T-helper 1 cell treated with Interleukin-12 subunit alpha and Interleukin-12 subunit beta and Interleukin-4 antibody, amounts not matched to agents 30 ng/mL and 1 ng/mL, for 36 hours (primary cell): ENCODE data around the gene TIPARP. TPM values are rescaled to one million over a fixed set of nuclear protein-coding genes. Genes with fewer than 3 reads are reported as not detected.

Experiments
- intact Hi-C: fragments of 100-400 bp; cut with micrococcal nuclease; formaldehyde crosslinking; loops from one replicate; pipeline ENCODE4 v1.15.1; 2024
- total RNA-seq: library from RNA; stranded (reverse); gene quantifications from 2 replicates; pipeline ENCODE4 v1.2.3, GENCODE V29; 2022

The TIPARP gene
- total RNA-seq = 49.1 and 49.8 TPM in 2 replicates

GRCh38 chr3:156674046-156674910, at the start of gene TIPARP:
TIPARP (plus strand) TSS chr3:156674590; CDS start chr3:156677698, 3,108 bp downstream.
- intact Hi-C loops = loop anchor here (1.0 to 2.0 kb wide), 14 partner anchors 17 to 820 kb away; partner anchors contain the start of genes CCNL1, SLC33A1 and SSR3

GRCh38 chr3:156626104-156626503, 48.3 kb upstream of the TIPARP start:
- intact Hi-C loops = no loop called here

DNA sequence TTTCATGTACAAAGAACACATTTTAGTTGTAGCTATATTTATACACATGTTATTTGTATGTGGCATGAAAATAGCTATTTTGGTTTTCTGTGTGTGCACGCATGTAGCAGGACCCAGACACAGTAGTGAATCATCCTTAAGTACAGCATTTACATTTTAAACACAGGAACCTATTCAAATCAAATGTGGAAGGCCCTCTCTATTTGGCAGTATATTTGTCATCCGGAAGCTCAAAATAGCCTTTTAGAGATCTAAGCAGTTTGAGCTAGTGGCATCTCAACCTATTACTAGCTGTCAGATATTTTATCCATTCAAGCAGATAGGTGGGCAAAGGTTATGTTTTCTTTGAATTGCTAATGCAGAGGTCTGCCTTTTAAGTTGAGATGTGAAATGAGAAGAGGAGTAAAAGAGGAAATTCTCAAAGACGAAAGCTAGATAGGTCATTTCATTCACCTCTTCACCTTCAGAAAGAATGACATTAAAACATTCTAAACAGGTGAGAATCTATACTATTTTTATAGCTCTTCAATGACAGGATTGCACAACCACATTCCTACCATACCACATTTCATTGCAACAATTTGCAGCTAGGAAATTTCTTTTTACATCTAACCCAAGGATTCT, 46.3 kb upstream of the TIPARP start:
- intact Hi-C loops = loop anchor here (2.0 kb wide), 1 partner anchor 15 kb away; no protein-coding TSS in a partner anchor

DNA sequence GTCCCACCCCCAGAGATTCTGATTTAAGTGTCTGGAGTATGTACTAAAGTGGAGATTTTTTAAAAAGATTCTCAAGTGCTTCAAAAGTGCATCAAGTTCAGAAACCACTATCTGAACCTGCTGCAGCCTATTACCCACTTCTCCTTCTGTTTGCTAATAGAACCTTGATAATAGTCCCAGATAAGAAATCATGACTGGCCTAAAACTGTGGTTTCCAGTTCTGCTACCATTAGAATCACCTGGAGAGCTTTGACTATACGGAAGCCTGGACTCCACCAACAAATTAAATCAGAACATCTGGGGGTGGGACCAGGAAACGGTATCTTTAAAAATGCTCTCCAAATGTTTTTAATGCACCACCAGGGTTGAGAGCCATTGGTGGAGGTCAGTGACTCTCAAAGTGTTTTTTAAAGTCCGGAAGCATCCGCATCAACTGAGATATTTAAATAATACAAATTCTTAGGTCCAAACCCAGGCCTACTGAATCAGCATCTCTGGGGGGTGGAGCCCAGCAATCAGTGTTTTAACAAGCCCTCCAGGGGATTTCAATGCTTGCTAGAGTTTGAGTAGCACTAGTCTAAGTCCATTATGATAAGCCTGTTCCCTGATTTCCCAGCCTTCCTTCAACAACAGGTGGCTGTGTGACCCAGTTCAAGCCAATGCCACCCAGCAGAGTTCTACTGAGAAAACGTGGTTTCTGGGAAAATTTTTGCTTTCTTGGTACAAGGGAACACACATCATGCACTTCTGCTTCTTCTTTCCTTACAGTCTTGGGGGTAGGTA, 45.4 kb upstream of the TIPARP start:
- intact Hi-C loops = loop anchor here (2.0 kb wide), 1 partner anchor 14 kb away; no protein-coding TSS in a partner anchor

GRCh38 chr3:156630081-156630772, 44.2 kb upstream of the TIPARP start:
- intact Hi-C loops = no loop called here

DNA sequence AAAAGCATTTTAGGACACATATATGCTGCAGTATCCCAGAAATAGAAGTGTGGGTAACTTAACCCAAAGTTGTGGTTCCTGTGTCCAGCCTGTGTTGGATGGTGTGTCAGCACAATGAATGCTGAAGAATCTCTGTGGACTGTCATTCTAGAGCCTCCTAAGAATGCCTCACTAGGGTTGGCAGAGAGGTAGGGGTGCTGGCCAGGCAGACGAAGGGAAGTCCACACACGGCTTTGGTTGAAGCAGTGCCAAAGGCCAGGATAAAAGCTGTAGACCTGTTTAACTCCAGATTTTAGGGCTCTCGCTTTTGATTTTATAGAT, 43.7 kb upstream of the TIPARP start:
- intact Hi-C loops = no loop called here

GRCh38 chr3:156631323-156631722, 43.1 kb upstream of the TIPARP start:
- intact Hi-C loops = no loop called here

DNA sequence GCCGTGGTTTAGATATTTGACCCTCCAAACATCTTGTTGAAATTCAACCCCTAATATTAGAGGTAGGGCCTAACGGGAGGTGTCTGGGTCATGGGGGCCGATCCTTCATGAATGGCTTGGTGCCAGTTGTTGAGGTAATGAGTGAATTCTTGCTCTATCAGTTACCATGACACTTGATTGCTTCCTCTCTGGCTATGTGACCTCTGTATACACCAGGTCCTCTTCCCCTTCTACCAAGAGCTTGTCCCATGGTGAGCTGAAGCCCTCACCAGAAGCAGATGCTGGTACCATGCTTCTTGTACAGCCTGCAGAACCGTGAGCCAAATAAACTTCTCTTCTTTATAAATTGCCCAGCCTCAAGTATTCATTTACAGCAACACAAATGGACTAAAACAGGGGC, 41.8 kb upstream of the TIPARP start:
- intact Hi-C loops = no loop called here

GRCh38 chr3:156633335-156633734, 41.1 kb upstream of the TIPARP start:
- intact Hi-C loops = no loop called here

- intact Hi-C loops = no loop called here
Observed at GRCh38 chr3:156635034-156635433, 39.4 kb upstream of the TIPARP start.

DNA sequence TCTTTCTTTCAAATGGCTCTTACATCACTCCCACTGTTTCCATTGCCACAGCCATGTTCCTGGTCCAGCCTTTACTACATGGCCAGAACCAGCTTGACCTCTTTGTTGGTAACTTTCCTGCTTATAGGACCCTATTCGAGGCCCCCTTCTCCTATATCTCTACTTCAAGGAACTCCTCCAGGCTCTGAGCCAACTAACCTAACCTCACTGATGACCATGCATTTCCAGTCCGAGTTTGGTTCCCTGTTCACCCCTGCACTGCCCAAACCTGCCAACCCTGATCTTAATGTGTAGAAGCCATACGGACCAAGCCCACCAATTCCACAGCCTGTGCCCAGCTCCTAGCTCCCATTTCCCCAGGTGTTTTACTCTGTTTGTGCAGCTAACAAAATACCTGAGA, 38.4 kb upstream of the TIPARP start:
- intact Hi-C loops = no loop called here

- intact Hi-C loops = no loop called here
Observed at GRCh38 chr3:156637480-156638022, 36.8 kb upstream of the TIPARP start.

DNA sequence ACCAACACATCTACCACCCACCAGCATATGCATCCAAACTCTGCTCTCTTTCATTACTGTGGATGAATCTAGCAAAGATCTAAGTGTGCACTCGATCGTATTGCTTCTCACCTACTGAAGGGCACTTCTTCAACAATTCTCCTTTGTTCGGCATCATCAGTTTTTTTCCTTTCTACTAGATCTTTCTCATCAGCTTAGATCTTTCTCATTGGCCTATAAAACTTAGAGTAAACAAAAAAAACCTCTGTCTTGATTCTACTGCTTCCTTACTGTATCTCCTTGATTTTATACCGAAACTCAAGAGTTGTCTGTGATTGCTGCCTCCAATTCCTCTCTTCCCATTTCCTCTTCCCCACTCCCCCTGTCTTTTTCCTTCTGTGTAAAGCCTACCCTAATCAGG, 36.1 kb upstream of the TIPARP start:
- intact Hi-C loops = no loop called here

DNA sequence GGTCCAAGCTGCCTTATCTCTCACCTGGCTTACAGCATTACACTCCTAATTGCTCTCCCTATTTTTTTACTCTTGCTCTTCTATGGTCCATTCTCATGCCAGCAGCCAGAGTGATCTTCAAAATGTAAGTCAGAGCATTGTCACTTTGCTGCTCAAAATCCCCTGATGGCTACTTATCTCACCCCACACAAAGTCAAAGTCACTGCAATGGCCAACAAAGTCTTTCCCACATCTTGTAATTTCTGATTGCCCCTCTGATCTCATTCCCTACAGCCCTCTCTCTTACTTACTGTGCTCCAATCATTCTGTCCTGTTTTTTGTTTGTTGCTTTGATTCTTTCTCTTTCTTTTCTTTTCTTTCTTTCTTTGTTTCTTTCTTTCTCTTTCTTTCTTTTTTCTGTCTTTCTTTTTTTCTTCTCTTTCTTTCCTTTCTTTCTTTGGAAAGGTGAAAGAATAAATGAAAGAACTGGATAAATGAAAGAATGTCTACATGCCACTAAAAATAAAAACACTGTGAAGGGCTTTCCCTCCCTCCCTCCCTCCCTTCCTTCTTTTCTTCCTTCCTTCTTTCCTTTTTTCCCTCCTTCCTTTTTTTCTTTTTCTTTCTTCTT, 34.9 kb upstream of the TIPARP start:
- intact Hi-C loops = no loop called here

- intact Hi-C loops = no loop called here
Observed at GRCh38 chr3:156641618-156641975, 32.8 kb upstream of the TIPARP start.

- intact Hi-C loops = loop anchor here (2.0 kb wide), 1 partner anchor 14 kb away; no protein-coding TSS in a partner anchor
Observed at GRCh38 chr3:156642750-156643728, 31.4 kb upstream of the TIPARP start.

- intact Hi-C loops = loop anchor here (1.0 to 2.0 kb wide), 4 partner anchors 15 to 41 kb away; partner anchors contain the start of gene TIPARP
Observed at GRCh38 chr3:156643729-156644389, 30.5 kb upstream of the TIPARP start.

DNA sequence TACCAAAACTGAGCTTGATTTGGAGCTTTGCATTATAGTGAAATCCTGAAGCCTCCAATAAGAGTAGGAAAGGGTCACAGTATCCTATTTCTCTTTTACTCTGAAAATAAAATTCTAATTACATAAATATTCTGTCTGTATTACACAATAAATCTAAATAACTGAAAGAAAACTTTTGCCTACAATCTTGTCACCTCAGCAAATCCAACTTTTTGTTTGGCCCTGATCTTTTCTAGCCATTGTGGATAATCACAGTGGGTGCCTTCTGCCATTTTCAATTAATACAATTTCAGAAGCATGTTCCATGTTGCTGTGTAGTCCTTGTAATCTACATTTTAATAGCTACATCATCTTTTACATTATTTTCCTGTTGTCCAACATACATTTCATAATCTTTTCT, 29.4 kb upstream of the TIPARP start:
- intact Hi-C loops = loop anchor here (1.0 to 2.0 kb wide), 3 partner anchors 19 to 42 kb away; partner anchors contain the start of gene TIPARP

DNA sequence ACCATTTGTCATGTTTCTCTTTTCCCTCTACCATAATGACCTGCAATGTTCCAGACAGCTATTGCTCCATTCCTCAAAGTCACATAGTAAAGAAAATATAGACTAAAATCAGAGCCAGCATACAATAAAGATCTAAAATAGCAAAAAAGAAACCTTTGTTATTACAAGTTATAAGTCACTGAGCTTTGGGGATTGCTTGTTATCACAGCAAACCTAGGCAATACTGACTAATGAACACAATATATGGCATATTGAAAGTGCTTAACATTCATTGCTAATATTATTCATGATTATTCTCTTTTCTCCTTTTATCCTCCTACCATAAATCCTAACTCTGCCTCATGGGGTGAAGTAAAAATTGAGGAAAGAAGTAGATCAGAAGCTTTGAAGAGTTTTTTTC, 27.4 kb upstream of the TIPARP start:
- intact Hi-C loops = no loop called here
